ENCODE results near the gene HMGB4. TPM values are rescaled to one million over a fixed set of nuclear protein-coding genes. Genes with fewer than 3 reads are reported as not detected.

HMGB4 gene
- total RNA-seq, 3 donors from 2014 or later (not counting 1 experiment from before 2014, with no cell fraction given): not detected

- no peak overlapping the region for H3K27ac Mint-ChIP-seq
- no peaks in the 10 kb centered on the region for H3K4me1 Mint-ChIP-seq
- ATAC-seq (no peak), DNase-seq (no peak)
- Histone ChIP-seq H3K36me3 (ENCODE audit: control insufficient read depth, insufficient read depth, low read length) (no peaks in the 10 kb centered on the region), H3K4me1 (ENCODE audit: control insufficient read depth, insufficient read depth, low read length) (no peaks in the 10 kb centered on the region), H3K27ac (ENCODE audit: low read length) (no peak overlapping the region), H3K27me3 (ENCODE audit: control insufficient read depth, insufficient read depth, low read length) (peaks cover 4% of the 10 kb centered on the region), H3K4me3 (ENCODE audit: low read length) (no peak overlapping the region), H3K9me3 (ENCODE audit: control insufficient read depth, insufficient read depth, low read length) (no peaks in the 10 kb centered on the region)
- no peak overlapping the region for H3K4me3 Mint-ChIP-seq
- no peak for TF ChIP-seq CTCF (IDR thresholded peaks at IDR 0.05)
- H3K9me3 Mint-ChIP-seq: no peaks in the 10 kb centered on the region
- H3K36me3 Mint-ChIP-seq: no peaks in the 10 kb centered on the region
- intact Hi-C loops (cut with micrococcal nuclease): no loop called here
- WGBS (ENCODE audit: insufficient coverage): 79% methylated on average over 11 of the region's 11 CpGs
- H3K27me3 Mint-ChIP-seq (ENCODE audit: low read depth in 2 of 2): peaks cover 5 to 20% of the 10 kb centered on the region in 2 donors
These were observed 44.6 kb downstream of the HMGB4 start for GRCh38 chr1:33908324-33908956.
